HG03064 (cell line): ENCODE data around the gene GBX2.

Source experiments
- ATAC-seq: cut with Tn5 transposase; IDR thresholded peaks from one replicate; pipeline ENCODE4 v1.9.1; 2021; ENCODE audit warnings: low read depth; ENCODE audit not compliant: unreplicated experiment

GBX2 gene

GRCh38 chr2:236168110-236169080 is at the start of gene GBX2:
TSS of gene GBX2 (minus strand) at chr2:236168386. CDS start at chr2:236167971, 415 bp downstream.
- no peak for ATAC-seq

GRCh38 chr2:236217926-236218325 is 49.7 kb upstream of the GBX2 start:
- ATAC-seq: no peak

- ATAC-seq: no peak
Measured at GRCh38 chr2:236216711-236217110, 48.5 kb upstream of the GBX2 start.

GRCh38 chr2:236215761-236216333 is 47.7 kb upstream of the GBX2 start:
- ATAC-seq: no peak

GRCh38 chr2:236215196-236215595 is 47.0 kb upstream of the GBX2 start:
- no peak for ATAC-seq

- no peak for ATAC-seq
Measured at GRCh38 chr2:236214376-236214995, 46.3 kb upstream of the GBX2 start.

GRCh38 chr2:236211296-236211695 is 43.1 kb upstream of the GBX2 start:
- ATAC-seq: no peak

GRCh38 chr2:236210536-236210935 is 42.4 kb upstream of the GBX2 start:
- ATAC-seq: no peak

- ATAC-seq: no peak
Measured at GRCh38 chr2:236209996-236210395, 41.8 kb upstream of the GBX2 start.

GRCh38 chr2:236209535-236209934 is 41.3 kb upstream of the GBX2 start:
- ATAC-seq: no peak

- no peak for ATAC-seq
Measured at GRCh38 chr2:236208019-236208926, 40.1 kb upstream of the GBX2 start.

GRCh38 chr2:236207472-236207871 is 39.3 kb upstream of the GBX2 start:
- ATAC-seq: no peak

GRCh38 chr2:236205867-236206645 is 37.9 kb upstream of the GBX2 start:
- no peak for ATAC-seq

- ATAC-seq: no peak
Measured at GRCh38 chr2:236204953-236205352, 36.8 kb upstream of the GBX2 start.

- ATAC-seq: no peak
Measured at GRCh38 chr2:236200378-236200777, 32.2 kb upstream of the GBX2 start.

GRCh38 chr2:236196366-236196765 is 28.2 kb upstream of the GBX2 start:
- no peak for ATAC-seq

GRCh38 chr2:236195726-236196125 is 27.5 kb upstream of the GBX2 start:
- ATAC-seq: no peak

- no peak for ATAC-seq
Measured at GRCh38 chr2:236194786-236195185, 26.6 kb upstream of the GBX2 start.

- ATAC-seq: no peak
Measured at GRCh38 chr2:236193026-236193425, 24.8 kb upstream of the GBX2 start.

- no peak for ATAC-seq
Measured at GRCh38 chr2:236190674-236191073, 22.5 kb upstream of the GBX2 start.
